Non-pigmented ciliary epithelial cell (primary cell): Measurements from ENCODE around the gene PDCD6IP.
A peak's percentile ranks its signal among the peaks of the same experiment; 100 is the strongest.
"Not testable (repeated sequence)": the region's sequence is repeated elsewhere in the genome, so short reads cannot be mapped to it uniquely, and the experiment has no call there.

ENCODE experiments used
- DNase-seq: peaks from one replicate; pipeline ENCODE4 v3.0.0-alpha.2; 2010; ENCODE audit warnings: low read depth

The PDCD6IP gene

GRCh38 chr3:33850599-33850998 is 52.2 kb downstream of the PDCD6IP start:
- not testable (repeated sequence) for DNase-seq

DNA sequence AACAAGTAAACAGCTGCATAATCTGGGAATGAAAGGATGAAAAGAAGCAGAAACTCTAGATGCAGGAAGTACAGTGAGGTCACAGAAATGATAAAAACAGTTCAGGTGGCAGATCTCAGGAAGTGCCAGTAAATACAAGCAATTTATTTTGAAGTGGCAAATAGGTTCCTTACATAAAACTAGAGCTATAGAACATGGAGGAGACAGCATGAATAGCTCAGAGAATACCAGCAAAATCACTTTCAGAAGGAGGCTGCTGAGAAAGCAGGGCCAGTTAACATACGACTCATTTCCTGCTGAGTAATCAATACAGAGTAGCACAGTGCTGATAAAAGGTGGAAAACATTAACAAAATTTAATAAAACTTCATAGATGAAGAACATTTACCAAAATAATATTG is 57.0 kb downstream of the PDCD6IP start:
- DNase-seq, result not testable (repeated sequence)

DNA sequence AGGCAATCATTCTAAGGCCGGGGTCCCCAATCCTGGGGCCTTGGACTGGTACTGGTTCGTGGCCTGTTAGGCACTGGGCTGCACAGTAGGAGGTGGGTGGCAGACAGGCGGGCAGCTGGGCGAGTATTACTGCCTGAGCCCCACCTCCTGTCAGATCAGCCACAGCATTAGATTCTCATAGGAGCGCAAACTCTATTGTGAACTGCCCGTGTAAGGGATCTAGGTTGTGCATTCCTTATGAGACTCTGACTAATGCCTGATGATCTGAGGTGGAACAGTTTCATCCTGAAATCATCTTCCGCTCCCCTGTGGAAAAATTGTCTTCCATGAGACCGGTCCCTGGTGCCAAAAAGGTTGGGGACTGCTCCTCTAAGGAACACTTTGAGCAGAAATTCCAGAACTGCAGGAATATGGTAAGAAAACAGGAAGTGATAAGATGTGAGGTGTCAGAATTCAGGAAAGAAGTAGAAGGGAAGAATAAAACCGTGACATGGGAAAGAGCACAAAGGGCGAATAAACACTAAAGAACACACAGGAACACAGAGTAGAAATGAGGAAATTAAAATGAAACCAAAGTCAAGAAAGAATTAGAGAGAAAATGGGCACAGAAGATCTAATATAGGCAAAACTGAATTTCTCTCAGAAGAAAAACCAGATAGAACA is 57.6 kb downstream of the PDCD6IP start:
- no peak for DNase-seq

DNA sequence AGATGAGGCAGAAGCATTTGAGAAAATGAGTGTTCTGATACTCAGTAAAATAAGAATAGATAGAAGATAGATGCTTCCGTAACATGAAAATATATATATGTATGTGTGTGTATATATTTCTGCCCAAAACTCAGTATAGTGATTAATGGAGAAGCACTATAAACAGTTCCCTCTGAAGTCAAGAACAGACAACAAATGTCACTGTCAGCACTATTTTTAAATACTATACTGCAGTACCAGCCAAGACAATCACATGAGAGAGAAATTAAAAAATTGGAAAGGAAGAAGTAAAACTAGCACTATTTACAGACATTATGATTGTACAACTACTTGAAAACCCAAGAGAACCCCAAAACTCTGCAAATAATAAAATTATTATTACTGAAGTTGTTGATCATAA is 59.3 kb downstream of the PDCD6IP start:
- not testable (repeated sequence) for DNase-seq

GRCh38 chr3:33858131-33858530 is 59.7 kb downstream of the PDCD6IP start:
- no peak for DNase-seq

GRCh38 chr3:33860373-33861050 is 62.1 kb downstream of the PDCD6IP start:
- DNase-seq, result no peak

DNA sequence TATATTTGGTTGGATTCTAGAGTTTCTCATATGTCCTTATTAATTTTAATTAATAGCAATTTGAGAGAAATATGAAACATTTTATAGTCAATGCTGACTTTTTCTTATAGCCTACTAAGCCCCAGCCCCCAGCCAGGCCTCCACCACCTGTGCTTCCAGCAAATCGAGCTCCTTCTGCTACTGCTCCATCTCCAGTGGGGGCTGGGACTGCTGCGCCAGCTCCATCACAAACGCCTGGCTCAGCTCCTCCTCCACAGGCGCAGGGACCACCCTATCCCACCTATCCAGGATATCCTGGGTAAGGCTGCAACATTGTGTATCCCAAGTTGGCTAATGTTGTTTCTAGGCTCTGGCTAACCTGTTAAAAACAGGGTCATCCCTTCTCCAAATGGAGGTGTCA is 66.7 kb downstream of the PDCD6IP start:
- DNase-seq, result no peak

- no peak for DNase-seq
These were observed 69.9 kb downstream of the PDCD6IP start for GRCh38 chr3:33868309-33868708.

DNA sequence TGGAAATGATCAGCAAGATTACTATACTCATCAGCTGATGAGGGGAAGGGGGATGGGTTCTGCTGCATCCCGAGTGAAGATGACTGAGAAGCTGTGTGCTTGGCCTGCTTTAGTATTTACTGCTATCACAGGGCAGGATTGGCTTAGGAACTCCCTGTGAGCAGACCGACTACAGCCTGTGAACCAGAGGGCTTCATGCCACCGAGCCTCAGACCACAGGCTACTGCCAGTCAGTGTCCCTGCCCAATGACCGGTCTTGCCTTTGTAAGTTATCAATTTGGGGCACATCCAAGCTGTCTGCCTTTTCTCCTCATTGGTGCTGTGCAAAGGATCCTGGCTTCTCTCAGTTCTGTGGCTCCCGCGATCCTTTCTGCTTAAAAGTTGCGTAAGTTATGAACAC is 71.5 kb downstream of the PDCD6IP start:
- no peak for DNase-seq

GRCh38 chr3:33874815-33875214 is 76.4 kb downstream of the PDCD6IP start:
- no peak for DNase-seq

GRCh38 chr3:33875680-33876079 is 77.2 kb downstream of the PDCD6IP start:
- DNase-seq, result no peak

DNA sequence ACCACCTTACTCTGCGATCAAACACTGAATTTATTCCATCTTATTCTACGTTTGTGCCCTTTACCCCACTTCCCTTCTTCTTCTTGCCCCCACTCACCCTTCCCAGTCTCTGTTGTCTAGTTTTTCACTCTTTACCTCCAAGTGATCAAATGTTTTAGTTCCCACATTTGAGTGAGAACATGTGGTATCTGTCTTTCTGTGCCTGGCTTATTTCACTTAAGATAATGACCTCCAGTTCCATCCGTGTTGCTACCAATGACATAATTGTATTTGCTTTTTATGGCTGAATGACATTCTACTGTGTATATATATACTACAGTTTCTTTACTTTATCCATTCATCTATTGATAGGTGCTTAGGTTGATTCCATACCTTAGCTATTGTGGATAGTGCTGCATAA is 78.8 kb downstream of the PDCD6IP start:
- no peak for DNase-seq

DNA sequence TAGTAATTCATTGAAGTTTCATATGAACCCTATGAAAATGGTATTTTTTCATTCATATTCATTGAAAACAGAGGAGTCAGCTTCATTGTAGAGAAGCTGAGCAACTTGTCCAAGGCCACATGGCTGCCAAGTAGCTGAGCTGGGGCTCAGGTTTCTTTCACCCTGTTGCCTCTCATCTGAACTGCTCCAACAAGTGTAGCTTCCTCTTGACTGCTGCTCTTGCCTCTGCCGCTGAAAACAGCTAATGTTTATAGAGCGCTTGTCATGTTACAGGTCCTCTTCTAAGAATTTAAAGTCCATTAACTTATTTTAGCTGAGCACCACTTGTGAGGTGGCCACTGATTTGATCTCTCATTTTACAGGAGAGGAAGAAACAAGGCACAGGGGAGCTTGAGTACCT is 81.1 kb downstream of the PDCD6IP start:
- no peak for DNase-seq

GRCh38 chr3:33881156-33882064 is 83.0 kb downstream of the PDCD6IP start:
- DNase-seq, result no peak

GRCh38 chr3:33882296-33882695 is 83.9 kb downstream of the PDCD6IP start:
- no peak for DNase-seq

GRCh38 chr3:33883538-33883950 is 85.1 kb downstream of the PDCD6IP start:
- DNase-seq, result no peak

DNA sequence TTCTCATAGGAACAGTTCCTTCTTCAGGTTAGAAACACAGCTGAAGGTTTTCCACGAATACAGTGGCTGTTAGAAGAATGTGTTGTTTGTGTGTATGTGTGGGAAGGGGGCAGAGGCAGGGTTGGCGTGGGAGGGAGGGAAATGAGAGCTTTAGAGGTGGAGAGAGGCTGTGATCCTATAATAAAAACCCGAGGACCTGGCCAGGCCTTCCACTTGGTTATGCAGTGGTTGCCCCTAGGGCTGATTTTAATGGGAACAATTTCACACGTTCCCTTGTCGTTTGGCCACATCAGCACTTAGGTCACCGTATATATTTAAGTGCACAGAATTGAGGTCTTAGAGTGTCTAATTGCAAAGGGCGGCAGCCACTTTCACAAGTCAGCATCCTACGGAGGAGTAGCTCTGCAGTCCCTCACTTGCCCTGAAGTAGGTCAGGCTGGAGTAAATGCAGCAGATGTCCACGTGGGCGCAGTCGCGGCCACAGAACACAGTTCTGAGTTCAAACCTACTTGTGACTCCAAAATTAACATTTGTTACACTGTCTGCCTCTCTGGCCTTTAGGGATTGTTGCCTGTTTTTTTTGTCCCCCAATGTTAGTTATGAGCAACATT is 85.6 kb downstream of the PDCD6IP start:
- no peak for DNase-seq

- no peak for DNase-seq
These were observed 86.3 kb downstream of the PDCD6IP start for GRCh38 chr3:33884701-33885100.

- DNase-seq, result no peak
These were observed 87.1 kb downstream of the PDCD6IP start for GRCh38 chr3:33885496-33885895.

DNA sequence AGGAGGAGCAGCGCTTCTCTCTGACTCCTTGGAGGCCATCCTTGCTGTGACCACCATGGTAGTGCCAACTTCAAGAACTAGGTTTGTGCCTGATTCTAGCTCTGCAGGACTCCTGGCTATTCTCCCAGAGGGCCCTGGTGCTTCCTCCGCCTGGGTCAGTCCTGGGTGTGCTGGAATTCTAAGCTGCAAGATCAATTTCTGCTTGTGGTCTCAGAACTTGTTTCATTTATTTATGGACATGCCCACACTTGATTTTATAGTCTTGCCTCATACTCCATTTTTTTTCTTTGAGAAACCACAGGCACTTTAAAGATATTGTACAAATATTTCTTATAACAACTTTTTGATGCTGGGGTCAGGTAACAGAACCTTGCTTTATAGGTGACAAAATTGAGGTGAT is 87.6 kb downstream of the PDCD6IP start:
- peak; percentile 38 for DNase-seq

GRCh38 chr3:33887478-33887877 is 89.0 kb downstream of the PDCD6IP start:
- no peak for DNase-seq

GRCh38 chr3:33889394-33890039 is 91.1 kb downstream of the PDCD6IP start:
- DNase-seq, result no peak
